HCEC 1CT (cell line): ENCODE data around the gene SETD6.
A peak's percentile ranks its signal among the peaks of the same experiment; 100 is the strongest.

Source experiments
- DNase-seq: peaks from one replicate; pipeline ENCODE4 v3.0.0-alpha.2; 2017

The SETD6 gene

GRCh38 chr16:58494981-58495520 lies 20.3 kb upstream of the SETD6 start:
- peak; percentile 85 for DNase-seq

GRCh38 chr16:58495521-58496331 lies 19.6 kb upstream of the SETD6 start:
- DNase-seq: no peak

GRCh38 chr16:58497468-58497867 lies 17.8 kb upstream of the SETD6 start:
- no peak for DNase-seq

GRCh38 chr16:58497935-58498334 lies 17.4 kb upstream of the SETD6 start:
- no peak for DNase-seq

GRCh38 chr16:58498341-58499091 lies 16.8 kb upstream of the SETD6 start:
- no peak for DNase-seq

- no peak for DNase-seq
Measured at GRCh38 chr16:58499092-58499511, 16.2 kb upstream of the SETD6 start.

- DNase-seq: peak; percentile 63
Measured at GRCh38 chr16:58499615-58500351, 15.5 kb upstream of the SETD6 start, which contains the start of gene NDRG4. NDRG4 (plus strand) TSS chr16:58500143; CDS start chr16:58500249, 106 bp downstream.

GRCh38 chr16:58500430-58501241 lies 14.7 kb upstream of the SETD6 start:
- DNase-seq: no peak

- no peak for DNase-seq
Measured at GRCh38 chr16:58501242-58502131, 13.8 kb upstream of the SETD6 start.

- no peak for DNase-seq
Measured at GRCh38 chr16:58502217-58502921, 12.9 kb upstream of the SETD6 start.

- DNase-seq: no peak
Measured at GRCh38 chr16:58503166-58503862, 12.0 kb upstream of the SETD6 start.

- DNase-seq: no peak
Measured at GRCh38 chr16:58503863-58504688, 11.2 kb upstream of the SETD6 start.

GRCh38 chr16:58506241-58507194 lies 8.8 kb upstream of the SETD6 start:
- DNase-seq: no peak

GRCh38 chr16:58507195-58507962 lies 7.9 kb upstream of the SETD6 start:
- DNase-seq: no peak

GRCh38 chr16:58507963-58508670 lies 7.2 kb upstream of the SETD6 start:
- DNase-seq: no peak

GRCh38 chr16:58508671-58509251 lies 6.6 kb upstream of the SETD6 start:
- no peak for DNase-seq
